Right lobe of liver (tissue), 6 donors: ENCODE data around the gene SH3TC1. TPM values are rescaled to one million over a fixed set of nuclear protein-coding genes. Genes with fewer than 3 reads are reported as not detected.

ENCODE experiments used
- ATAC-seq, 4 donors: fragments of 200-7000 bp; cut with Tn5 transposase; one replicate each; pipeline ENCODE4 v1.9.1; 2020; ENCODE audit warnings: mild to moderate bottlenecking in 4 of 4, moderate library complexity in 4 of 4
- DNase-seq, 3 donors: peaks; one replicate each; pipeline ENCODE4 v3.0.0-alpha.2; 2020
- H3K27ac ChIP-seq, 3 donors: fragments of 200-600 bp; one replicate each; pipeline ENCODE4 v1.8.0; 2022
- H3K27me3 ChIP-seq, 2 donors: fragments of 200-600 bp; one replicate each; pipeline ENCODE4 v1.8.0; 2022
- H3K36me3 ChIP-seq, 4 donors: fragments of 200-600 bp; sonication (generic) in 1 of 4; one replicate each; pipeline versions ENCODE4 v1.5.1 to v1.8.0; 2017 to 2022; ENCODE audit warnings: control low read depth in 1 of 4
- H3K4me1 ChIP-seq, 4 donors: fragments of 200-600 bp; sonication (generic) in 1 of 4; one replicate each; pipeline versions ENCODE4 v1.5.1 to v1.8.0; 2017 to 2022; ENCODE audit warnings: control low read depth in 1 of 4
- H3K4me3 ChIP-seq, 3 donors: fragments of 200-600 bp; one replicate each; pipeline ENCODE4 v1.8.0; 2022
- H3K9me3 ChIP-seq, 4 donors: fragments of 200-600 bp; sonication (generic) in 1 of 4; one replicate each; pipeline versions ENCODE4 v1.5.1 to v1.8.0; 2017 to 2022; ENCODE audit warnings: control low read depth in 1 of 4
- POLR2A ChIP-seq: fragments of 450-650 bp; IDR thresholded peaks from one replicate; pipeline ENCODE4 v1.6.1; 2017; ENCODE audit warnings: antibody characterized with exemption, mild to moderate bottlenecking
- WGBS: methylation state at CpG from one replicate; pipeline ENCODE4 v1.1.6; 2018; ENCODE audit warnings: low coverage, low lambda C conversion rate; ENCODE audit not compliant: insufficient coverage; ENCODE audit errors: missing lambda C conversion rate; 5-methylcytosine and 5-hydroxymethylcytosine counted together
- intact Hi-C, 2 donors: fragments of 100-400 bp; cut with DNase I; formaldehyde crosslinking; loops; one replicate each; pipeline versions ENCODE4 v1.11.2 to v1.14.1; 2022
- total RNA-seq, 6 experiments: library from RNA; depleted of rRNA in 2 of 6; stranded (reverse); fragments of >200 nt in 2 of 6; fragmentation: NEBNext Ultra II Directional in 3 of 6; extraction: Animal tissue kit (Norgen Biotek cat#: 25700) in 3 of 6; gene quantifications; one replicate each; pipeline versions ENCODE4 v1.1.0 to v1.2.4, GENCODE V29; 2016 to 2023
- TF ChIP-seq, protein P1 (sequence below), 4 donors: fragments of 200-600 bp in 3 of 4; fragments of 450-650 bp in 1 of 4; IDR thresholded peaks; one replicate each; pipeline versions ENCODE4 v1.5.1 to v1.8.0; 2016 to 2022; ENCODE audit warnings: antibody characterized with exemption in 4 of 4, mild to moderate bottlenecking in 2 of 4
- donor health status: DM: no; HTN: yes; CAD: no.
- donor health status: DM: no; HTN: no; CAD: no.
- donor health status: DM: no; HTN: no; CAD: no.
- donor health status: DM: no; HTN: yes; CAD: no.
- donor health status: DM: no; HTN: yes; CAD: no.

SH3TC1 gene
- total RNA-seq, 6 experiments from 2014 or later, result 13.2 to 48.0 (median 24.9) TPM

- Histone ChIP-seq H3K4me3 (no peak overlapping the region), H3K27ac (no peak overlapping the region), H3K36me3 (peaks cover 1 to 30% (median 12%) of the 10 kb centered on the region in 4 donors), H3K27me3 (no peaks in the 10 kb centered on the region), H3K4me1 (peaks cover 0 to 5% (median 0%) of the 10 kb centered on the region in 4 donors), H3K9me3 (no peaks in the 10 kb centered on the region)
- WGBS, result 69% methylated on average over 8 of the region's 26 CpGs
- intact Hi-C loops, result loop anchor here in 1 of 2 donors (5.0 kb wide), 1 partner anchor 167 kb away; no protein-coding TSS in a partner anchor
- no peak for TF ChIP-seq POLR2A
- TF ChIP-seq, protein P1, sequence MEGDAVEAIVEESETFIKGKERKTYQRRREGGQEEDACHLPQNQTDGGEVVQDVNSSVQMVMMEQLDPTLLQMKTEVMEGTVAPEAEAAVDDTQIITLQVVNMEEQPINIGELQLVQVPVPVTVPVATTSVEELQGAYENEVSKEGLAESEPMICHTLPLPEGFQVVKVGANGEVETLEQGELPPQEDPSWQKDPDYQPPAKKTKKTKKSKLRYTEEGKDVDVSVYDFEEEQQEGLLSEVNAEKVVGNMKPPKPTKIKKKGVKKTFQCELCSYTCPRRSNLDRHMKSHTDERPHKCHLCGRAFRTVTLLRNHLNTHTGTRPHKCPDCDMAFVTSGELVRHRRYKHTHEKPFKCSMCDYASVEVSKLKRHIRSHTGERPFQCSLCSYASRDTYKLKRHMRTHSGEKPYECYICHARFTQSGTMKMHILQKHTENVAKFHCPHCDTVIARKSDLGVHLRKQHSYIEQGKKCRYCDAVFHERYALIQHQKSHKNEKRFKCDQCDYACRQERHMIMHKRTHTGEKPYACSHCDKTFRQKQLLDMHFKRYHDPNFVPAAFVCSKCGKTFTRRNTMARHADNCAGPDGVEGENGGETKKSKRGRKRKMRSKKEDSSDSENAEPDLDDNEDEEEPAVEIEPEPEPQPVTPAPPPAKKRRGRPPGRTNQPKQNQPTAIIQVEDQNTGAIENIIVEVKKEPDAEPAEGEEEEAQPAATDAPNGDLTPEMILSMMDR (IDR thresholded peaks at IDR 0.05), result no peak
- ATAC-seq, result no peak
- peak in 2 of 3 donors; percentile 16 to 41 for DNase-seq
Observed at GRCh38 chr4:8240211-8241041, 41.3 kb downstream of the SH3TC1 start.

- no peak for ATAC-seq
- H3K9me3 ChIP-seq, result no peaks in the 10 kb centered on the region
- intact Hi-C loops, result loop anchor here in 1 of 2 donors (5.0 kb wide), 1 partner anchor 166 kb away; no protein-coding TSS in a partner anchor
- no peaks in the 10 kb centered on the region for H3K27me3 ChIP-seq
- DNase-seq, result peak in 1 of 3 donors; percentile 25
- no peak for TF ChIP-seq POLR2A
- TF ChIP-seq, protein P1 (IDR thresholded peaks at IDR 0.05), result no peak
- no peak overlapping the region for H3K27ac ChIP-seq
- 59% methylated on average over 3 of the region's 14 CpGs for WGBS
- no peak overlapping the region for H3K4me3 ChIP-seq
- peaks cover 0 to 10% (median 0%) of the 10 kb centered on the region in 4 donors for H3K4me1 ChIP-seq
- peaks cover 0 to 22% (median 6%) of the 10 kb centered on the region in 4 donors for H3K36me3 ChIP-seq
Observed at GRCh38 chr4:8241211-8241779, 42.2 kb downstream of the SH3TC1 start.

- peaks cover 0 to 18% (median 3%) of the 10 kb centered on the region in 4 donors for H3K36me3 ChIP-seq
- ATAC-seq (peak; percentile 69 to 76 (median 73)), DNase-seq (peak; percentile 81 to 86 (median 83))
- 42% methylated on average over 11 of the region's 29 CpGs for WGBS
- H3K27ac ChIP-seq, result peak overlapping the region; percentile 18 to 27 (median 26)
- no peaks in the 10 kb centered on the region for H3K9me3 ChIP-seq
- peaks cover 0 to 18% (median 4%) of the 10 kb centered on the region in 4 donors for H3K4me1 ChIP-seq
- H3K4me3 ChIP-seq, result no peak overlapping the region
- no peak for TF ChIP-seq POLR2A
- TF ChIP-seq, protein P1 (IDR thresholded peaks at IDR 0.05), result peak; percentile 90 to 99 (median 97)
- no peaks in the 10 kb centered on the region for H3K27me3 ChIP-seq
- intact Hi-C loops, result loop anchor here in 1 of 2 donors (5.0 kb wide), 1 partner anchor 165 kb away; no protein-coding TSS in a partner anchor
Observed at GRCh38 chr4:8241895-8242696, 43.0 kb downstream of the SH3TC1 start.
